HG02763 (cell line): Measurements from ENCODE around the gene AKT2.

Source experiments
- ATAC-seq: cut with Tn5 transposase; IDR thresholded peaks from one replicate; pipeline ENCODE4 v1.9.1; 2021; ENCODE audit warnings: mild to moderate bottlenecking, moderate library complexity; ENCODE audit not compliant: unreplicated experiment

AKT2 gene

GRCh38 chr19:40198272-40198990 lies 86.7 kb downstream of the AKT2 start:
- no peak for ATAC-seq

- no peak for ATAC-seq
Measured at GRCh38 chr19:40193587-40193849, 91.6 kb downstream of the AKT2 start.

GRCh38 chr19:40192758-40193586 lies 92.2 kb downstream of the AKT2 start:
- ATAC-seq = no peak

GRCh38 chr19:40191836-40192646 lies 93.1 kb downstream of the AKT2 start:
- ATAC-seq = peak; percentile 13

- peak; percentile 73 for ATAC-seq
Measured at GRCh38 chr19:40190891-40191835, 94.0 kb downstream of the AKT2 start, which contains the start of gene MAP3K10. MAP3K10 (plus strand) TSS chr19:40191426; CDS start chr19:40192032, 606 bp downstream.

GRCh38 chr19:40184273-40184672 lies 100.9 kb downstream of the AKT2 start:
- no peak for ATAC-seq
